H1 (cell line): ENCODE measurements around the gene DIPK2A. TPM values are rescaled to one million over a fixed set of nuclear protein-coding genes. Genes with fewer than 3 reads are reported as not detected.

Experiments
- CTCF ChIA-PET: fragments of 300-600 bp; sonication (Branson Sonifier 250); formaldehyde crosslinking; loops from one replicate; lab custom pipeline; 2021; ENCODE audit not compliant: partially characterized antibody; lab: Charles Lee
- POLR2A ChIA-PET: fragments of 300-600 bp; sonication (Branson Sonifier 250); formaldehyde crosslinking; loops from one replicate; lab custom pipeline; 2021; ENCODE audit warnings: inconsistent platforms; ENCODE audit not compliant: partially characterized antibody; lab: Charles Lee
- DNase-seq, 2 experiments: peaks; one replicate each; pipeline versions ENCODE4 v3.0.0 to v3.0.0-alpha.2; 2010 to 2022; ENCODE audit warnings: low spot score in 2 of 2, low read depth in 1 of 2, mixed read lengths in 1 of 2
- FAIRE-seq: peaks from 2 replicates; lab custom pipeline; 2011; peaks lifted over from hg19 to GRCh38; lab: Jason Lieb, UNC
- H2AFZ ChIP-seq: 2 replicates; pipeline ENCODE4 v1.8.1; 2012; ENCODE audit warnings: low read length, inconsistent platforms
- H2AK5ac ChIP-seq: 2 replicates; pipeline ENCODE4 v1.6.1; 2013; ENCODE audit warnings: low read depth, low read length
- H2BK120ac ChIP-seq: replicated peaks from 2 replicates; pipeline ENCODE3; 2013; ENCODE audit warnings: low read depth, low read length, inconsistent platforms
- H2BK12ac ChIP-seq: 2 replicates; pipeline ENCODE4 v1.6.1; 2013; ENCODE audit warnings: low read depth, low read length
- H2BK15ac ChIP-seq: 2 replicates; pipeline ENCODE4 v1.6.1; 2013; ENCODE audit warnings: low read length
- H2BK20ac ChIP-seq: 2 replicates; pipeline ENCODE4 v1.6.1; 2013; ENCODE audit warnings: low read length
- H2BK5ac ChIP-seq: 2 replicates; pipeline ENCODE4 v1.6.1; 2013; ENCODE audit warnings: low read depth, low read length
- H3K14ac ChIP-seq: 2 replicates; pipeline ENCODE4 v1.6.1; 2013; ENCODE audit warnings: inconsistent platforms; ENCODE audit not compliant: insufficient read length
- H3K18ac ChIP-seq: 2 replicates; pipeline ENCODE4 v1.6.1; 2013; ENCODE audit warnings: low read length; ENCODE audit errors: extremely low read depth
- H3K23ac ChIP-seq: 2 replicates; pipeline ENCODE4 v1.6.1; 2013; ENCODE audit warnings: inconsistent platforms; ENCODE audit not compliant: insufficient read length
- H3K23me2 ChIP-seq: 2 replicates; pipeline ENCODE4 v1.6.1; 2013; ENCODE audit warnings: low read depth, low read length
- H3K27ac ChIP-seq: 2 replicates; pipeline ENCODE4 v1.6.1; 2011; ENCODE audit warnings: low read depth, low read length, inconsistent platforms
- H3K27me3 ChIP-seq, 4 experiments: replicated peaks in 1 of 4; 1 replicate in 1 of 4; 2 replicates in 3 of 4; pipeline versions ENCODE4 v1.6.1 to v1.8.1; 2011 to 2013; ENCODE audit warnings: low read length in 3 of 4, mild to moderate bottlenecking in 3 of 4, inconsistent platforms in 2 of 4, mixed read lengths in 2 of 4, moderate library complexity in 1 of 4; ENCODE audit not compliant: control insufficient read depth in 3 of 4, insufficient read depth in 3 of 4; ENCODE audit errors: extremely low read depth in 1 of 4
- H3K36me3 ChIP-seq, 4 experiments: 2 replicates each; pipeline versions ENCODE4 v1.6.1 to v1.8.1; 2011 to 2013; ENCODE audit warnings: mild to moderate bottlenecking in 4 of 4, low read length in 3 of 4, moderate library complexity in 2 of 4, control low read depth in 1 of 4, inconsistent platforms in 1 of 4; ENCODE audit not compliant: insufficient read depth in 4 of 4, control insufficient read depth in 2 of 4
- H3K4ac ChIP-seq: replicated peaks from 2 replicates; pipeline ENCODE3; 2013; ENCODE audit warnings: low read length, low read depth, mixed read lengths, inconsistent platforms; ENCODE audit not compliant: insufficient read length
- H3K4me1 ChIP-seq, 4 experiments: replicated peaks in 1 of 4; 1 replicate in 1 of 4; 2 replicates in 3 of 4; pipeline versions ENCODE4 v1.6.1 to v1.8.1; 2011 to 2013; ENCODE audit warnings: low read length in 3 of 4, inconsistent platforms in 2 of 4, mixed read lengths in 1 of 4; ENCODE audit not compliant: insufficient read depth in 4 of 4, control insufficient read depth in 3 of 4
- H3K4me2 ChIP-seq, 2 experiments: 2 replicates each; pipeline versions ENCODE4 v1.6.1 to v1.8.1; 2011 to 2013; ENCODE audit warnings: low read depth in 2 of 2, low read length in 2 of 2, control low read depth in 1 of 2, inconsistent platforms in 1 of 2, mild to moderate bottlenecking in 1 of 2; ENCODE audit not compliant: insufficient read depth in 1 of 2
- H3K4me3 ChIP-seq, 4 experiments: fragments of 200-600, 300-600 bp in 1 of 4; sonication (generic), shearing (Covaris generic), sonication (Bioruptor Twin) in 1 of 4; 2 replicates each; pipeline versions ENCODE4 v1.5.1 to v1.8.1; 2011 to 2016; ENCODE audit warnings: low read length in 4 of 4, low read depth in 3 of 4, control low read depth in 2 of 4, inconsistent platforms in 2 of 4, mild to moderate bottlenecking in 2 of 4, mixed read lengths in 1 of 4, moderate library complexity in 1 of 4; ENCODE audit not compliant: insufficient read depth in 2 of 4; ENCODE audit errors: extremely low read depth in 1 of 4
- H3K56ac ChIP-seq: replicated peaks from 2 replicates; pipeline ENCODE3; 2013; ENCODE audit warnings: low read depth, mild to moderate bottlenecking, mixed read lengths, low read length, inconsistent platforms; ENCODE audit not compliant: insufficient read length
- H3K79me1 ChIP-seq: 2 replicates; pipeline ENCODE4 v1.6.1; 2013; ENCODE audit warnings: low read depth, low read length, control low read depth
- H3K79me2 ChIP-seq, 2 experiments: 2 replicates each; pipeline versions ENCODE4 v1.6.1 to v1.8.1; 2012 to 2013; ENCODE audit warnings: low read length in 2 of 2, mild to moderate bottlenecking in 2 of 2, inconsistent platforms in 1 of 2; ENCODE audit not compliant: insufficient read depth in 2 of 2, control insufficient read depth in 1 of 2
- H3K9ac ChIP-seq, 4 experiments: replicated peaks in 1 of 4; 1 replicate in 1 of 4; 2 replicates in 3 of 4; pipeline versions ENCODE4 v1.6.1 to v1.8.1; 2011 to 2013; ENCODE audit warnings: low read depth in 3 of 4, low read length in 3 of 4, control low read depth in 2 of 4, mild to moderate bottlenecking in 2 of 4, moderate library complexity in 2 of 4, inconsistent platforms in 1 of 4; ENCODE audit errors: extremely low read depth in 1 of 4
- H3K9me3 ChIP-seq, 2 experiments: 2 replicates each; pipeline versions ENCODE4 v1.6.1 to v1.8.1; 2012 to 2013; ENCODE audit warnings: mild to moderate bottlenecking in 2 of 2, moderate library complexity in 2 of 2, control low read depth in 1 of 2, inconsistent platforms in 1 of 2, low read depth in 1 of 2, low read length in 1 of 2, mixed read lengths in 1 of 2; ENCODE audit not compliant: insufficient read depth in 2 of 2
- H4K20me1 ChIP-seq, 2 experiments: replicated peaks in 1 of 2; 2 replicates each; pipeline versions ENCODE3 to v1.8.1; 2011 to 2013; ENCODE audit warnings: inconsistent platforms in 2 of 2, low read length in 2 of 2, mild to moderate bottlenecking in 1 of 2; ENCODE audit not compliant: insufficient read depth in 2 of 2, control insufficient read depth in 1 of 2
- H4K5ac ChIP-seq: 2 replicates; pipeline ENCODE4 v1.6.1; 2013; ENCODE audit warnings: low read length, low read depth, mixed read lengths, inconsistent platforms; ENCODE audit not compliant: insufficient read length
- H4K8ac ChIP-seq: 2 replicates; pipeline ENCODE4 v1.8.0; 2013; ENCODE audit warnings: mild to moderate bottlenecking, moderate library complexity, low read length, inconsistent platforms; ENCODE audit not compliant: insufficient read depth; ENCODE audit errors: extremely low read depth
- H4K91ac ChIP-seq: replicated peaks from 2 replicates; pipeline ENCODE3; 2013; ENCODE audit warnings: low read length, mixed read lengths, inconsistent platforms; ENCODE audit not compliant: insufficient read length
- BCL11A ChIP-seq, 2 experiments: IDR thresholded peaks; one replicate each; pipeline ENCODE4 v1.6.1; 2011; ENCODE audit warnings: low read depth in 2 of 2, low read length in 2 of 2, mild to moderate bottlenecking in 2 of 2
- CBX5 ChIP-seq: fragments of 300-800, 300-1000 bp; sonication (generic); IDR thresholded peaks from 2 replicates; pipeline ENCODE4 v1.7.1; 2016; ENCODE audit warnings: antibody characterized with exemption, low read length, low read depth
- CTCF ChIP-seq, 3 experiments: IDR thresholded peaks; 1 replicate in 2 of 3; 2 replicates in 1 of 3; pipeline versions ENCODE4 v1.5.1 to v1.6.1; 2011; ENCODE audit warnings: low read length in 3 of 3, mild to moderate bottlenecking in 3 of 3, inconsistent platforms in 2 of 3, low read depth in 1 of 3, moderate library complexity in 1 of 3; ENCODE audit not compliant: insufficient read depth in 1 of 3; ENCODE audit errors: control extremely low read depth in 1 of 3
- GABPA ChIP-seq: IDR thresholded peaks from 2 replicates; pipeline ENCODE4 v1.6.1; 2011; ENCODE audit warnings: mild to moderate bottlenecking, low read length, moderate library complexity, borderline replicate concordance; ENCODE audit not compliant: insufficient read depth
- HDAC6 ChIP-seq: IDR thresholded peaks from one replicate; pipeline ENCODE4 v1.7.1; 2012; ENCODE audit warnings: low read depth, mild to moderate bottlenecking, inconsistent platforms, low read length, moderate library complexity
- JUN ChIP-seq: IDR thresholded peaks from 2 replicates; pipeline ENCODE4 v1.6.1; 2011; ENCODE audit warnings: low read depth, mild to moderate bottlenecking, improper control_type of control experiment, low read length
- KDM4A ChIP-seq: IDR thresholded peaks from one replicate; pipeline ENCODE4 v1.7.1; 2012; ENCODE audit warnings: low read depth, mild to moderate bottlenecking, moderate library complexity, low read length, inconsistent platforms; ENCODE audit not compliant: severe bottlenecking
- MAX ChIP-seq: IDR thresholded peaks from 2 replicates; pipeline ENCODE4 v1.6.1; 2012; ENCODE audit warnings: inconsistent platforms
- RFX5 ChIP-seq: IDR thresholded peaks from 2 replicates; pipeline ENCODE4 v1.6.1; 2011; ENCODE audit warnings: low read depth, low read length, improper control_type of control experiment, borderline replicate concordance
- SIN3A ChIP-seq, 2 experiments: IDR thresholded peaks in 1 of 2; conservative IDR thresholded peaks in 1 of 2; 2 replicates each; pipeline ENCODE4 v1.6.1; 2011 to 2012; ENCODE audit warnings: low read length in 2 of 2, improper control_type of control experiment in 1 of 2, low read depth in 1 of 2, mild to moderate bottlenecking in 1 of 2
- SRF ChIP-seq: IDR thresholded peaks from 2 replicates; pipeline ENCODE4 v1.6.1; 2011; ENCODE audit warnings: mild to moderate bottlenecking, low read depth, low read length, moderate library complexity
- TEAD4 ChIP-seq: IDR thresholded peaks from 2 replicates; pipeline ENCODE4 v1.6.1; 2012; ENCODE audit warnings: low read depth, low read length, inconsistent platforms, mixed read lengths
- WGBS, 2 experiments: shearing (Covaris generic) in 1 of 2; methylation state at CpG; one replicate each; pipeline versions ENCODE4 v1.1.6 to v1.1.7; 2013 to 2015; ENCODE audit warnings: low lambda C conversion rate in 2 of 2, mixed read lengths in 2 of 2, inconsistent platforms in 1 of 2, low coverage in 1 of 2, missing lambda C conversion rate in 1 of 2; ENCODE audit not compliant: insufficient replicate concordance in 2 of 2, insufficient coverage in 1 of 2, insufficient read length in 1 of 2; ENCODE audit errors: extremely low coverage in 1 of 2, missing lambda C conversion rate in 1 of 2; 5-methylcytosine and 5-hydroxymethylcytosine counted together
- polyA plus RNA-seq, 7 experiments: library from polyadenylated mRNA; depleted of rRNA in 3 of 7; stranded (reverse) in 5 of 7; unstranded in 2 of 7; fragments of >200 nt in 5 of 7; fragments of 200-250 nt in 2 of 7; gene quantifications; 1 replicate in 5 of 7; 2 replicates in 1 of 7; 4 replicates in 1 of 7; pipeline versions ENCODE4 v1.2.1 to v1.2.3, GENCODE V29; 2011 to 2013; ENCODE audit warnings: missing spikeins in 2 of 7, mixed read lengths in 2 of 7
- total RNA-seq: library from RNA; stranded (reverse); fragmentation: NEBNext Ultra II Directional; extraction: Animal tissue kit (Norgen Biotek cat#: 25700); gene quantifications from 2 replicates; pipeline ENCODE4 v1.2.1, GENCODE V29; 2021

DIPK2A gene
- total and polyA plus RNA-seq, 2 of the 8 experiments (the other 6 are each of a cell fraction or from before 2014, with no cell fraction given), result 18.4 to 28.7 TPM

GRCh38 chr3:143935678-143936077, 35.9 kb upstream of the DIPK2A start:
- H2BK12ac ChIP-seq, result no peak overlapping the region
- no peak overlapping the region for H3K14ac ChIP-seq
- H4K91ac ChIP-seq, result no peak overlapping the region
- no peak overlapping the region for H4K8ac ChIP-seq
- H3K56ac ChIP-seq, result no peak overlapping the region
- no peak overlapping the region for H2BK20ac ChIP-seq
- H3K27me3 ChIP-seq, result no peaks in the 10 kb centered on the region
- no peak overlapping the region for H3K27ac ChIP-seq
- no peaks in the 10 kb centered on the region for H3K23me2 ChIP-seq
- H3K18ac ChIP-seq, result no peak overlapping the region
- H3K4me1 ChIP-seq, result no peaks in the 10 kb centered on the region
- no peak overlapping the region for H2BK120ac ChIP-seq
- FAIRE-seq, result no peak
- no peak overlapping the region for H2BK5ac ChIP-seq
- H3K9ac ChIP-seq, result no peak overlapping the region
- H3K4me3 ChIP-seq, result no peak overlapping the region
- H3K4ac ChIP-seq, result no peak overlapping the region
- no peaks in the 10 kb centered on the region for H3K9me3 ChIP-seq
- no peaks in the 10 kb centered on the region for H3K79me2 ChIP-seq
- H3K79me1 ChIP-seq, result no peaks in the 10 kb centered on the region
- H2AK5ac ChIP-seq, result no peak overlapping the region
- H4K20me1 ChIP-seq, result no peaks in the 10 kb centered on the region
- H2AFZ ChIP-seq, result no peak overlapping the region
- no peak overlapping the region for H3K23ac ChIP-seq
- no peak overlapping the region for H4K5ac ChIP-seq
- H3K4me2 ChIP-seq, result no peak overlapping the region
- 95% methylated on average over 1 of the region's 1 CpG; no CpG with 5 or more reads in 1 of the 2 experiments for WGBS, 2 experiments
- no peaks in the 10 kb centered on the region for H3K36me3 ChIP-seq
- CTCF ChIA-PET, result interaction anchor here (1.4 kb wide), 1 partner anchor 8 kb away, joined by 3 read pairs; no protein-coding TSS in a partner anchor
- no peak for DNase-seq
- no peak overlapping the region for H2BK15ac ChIP-seq
- POLR2A ChIA-PET, result no interaction called here
- TF ChIP-seq MAX, result no peak
- TF ChIP-seq GABPA, result no peak
- TF ChIP-seq CBX5, result no peak
- no peak for TF ChIP-seq HDAC6
- no peak for TF ChIP-seq TEAD4
- TF ChIP-seq JUN, result no peak
- no peak for TF ChIP-seq SRF
- TF ChIP-seq CTCF (IDR thresholded peaks at IDR 0.05; ENCODE audit: control extremely low read depth in 1 of 3, insufficient read depth in 1 of 3, low read depth in 1 of 3, low read length in 3 of 3), result no peak
- TF ChIP-seq KDM4A, result no peak
- TF ChIP-seq BCL11A (IDR thresholded peaks at IDR 0.05; ENCODE audit: low read depth in 2 of 2, low read length in 2 of 2), result no peak
- TF ChIP-seq SIN3A (conservative IDR thresholded peaks at IDR 0.05 in 1 of 2, IDR thresholded peaks at IDR 0.05 in 1 of 2; ENCODE audit: low read depth in 1 of 2, low read length in 2 of 2), result no peak
- TF ChIP-seq RFX5, result no peak
